ENCODE data around the gene PTGDR2. TPM values are rescaled to one million over a fixed set of nuclear protein-coding genes. Genes with fewer than 3 reads are reported as not detected.

The PTGDR2 gene
- total RNA-seq, 1 donor from 2014 or later: not detected

- DNase-seq (ENCODE audit: low read depth) (no peak), FAIRE-seq (no peak)
- Histone ChIP-seq H3K27ac (ENCODE audit: low read depth, low read length) (no peak overlapping the region), H3K4me2 (ENCODE audit: low read length) (no peak overlapping the region), H3K4me1 (ENCODE audit: insufficient read depth, low read length) (peaks cover 11% of the 10 kb centered on the region), H3K9ac (ENCODE audit: low read length) (no peak overlapping the region), H3K4me3 (ENCODE audit: insufficient read depth, low read depth, low read length) (no peak overlapping the region), H3K9me3 (ENCODE audit: insufficient read depth, low read depth, low read length) (no peaks in the 10 kb centered on the region), H3K27me3 (ENCODE audit: insufficient read depth, low read length) (peaks cover 3% of the 10 kb centered on the region), H2AFZ (ENCODE audit: low read depth, low read length) (no peak overlapping the region), H3K79me2 (ENCODE audit: insufficient read depth, low read length) (no peaks in the 10 kb centered on the region), H3K36me3 (ENCODE audit: insufficient read depth, low read length) (no peaks in the 10 kb centered on the region), H4K20me1 (ENCODE audit: insufficient read depth, low read length) (no peaks in the 10 kb centered on the region)
- H3K36me3 Mint-ChIP-seq (ENCODE audit: low read depth, unreplicated experiment): no peaks in the 10 kb centered on the region
- H3K9me3 Mint-ChIP-seq (ENCODE audit: unreplicated experiment): no peaks in the 10 kb centered on the region
- no peak overlapping the region for H3K27ac Mint-ChIP-seq (ENCODE audit: unreplicated experiment)
- TF ChIP-seq CTCF (IDR thresholded peaks at IDR 0.05; ENCODE audit: insufficient read depth, low read depth, low read length): no peak
- H3K4me1 Mint-ChIP-seq (ENCODE audit: low read depth, unreplicated experiment): peaks cover 6% of the 10 kb centered on the region
- no peak overlapping the region for H3K4me3 Mint-ChIP-seq (ENCODE audit: unreplicated experiment)
- peaks cover 15% of the 10 kb centered on the region for H3K27me3 Mint-ChIP-seq (ENCODE audit: low read depth, unreplicated experiment)
Measured at GRCh38 chr11:60867871-60868681, 12.3 kb upstream of the PTGDR2 start.

- Histone ChIP-seq H3K4me3 (ENCODE audit: insufficient read depth, low read depth, low read length) (no peak within 1 kb of the TSS), H3K27ac (ENCODE audit: low read depth, low read length) (no peak within 1 kb of the TSS), H3K9me3 (ENCODE audit: insufficient read depth, low read depth, low read length) (no peaks in the 10 kb centered on the region), H3K36me3 (ENCODE audit: insufficient read depth, low read length) (no peaks in the 10 kb centered on the region), H3K79me2 (ENCODE audit: insufficient read depth, low read length) (no peaks in the 10 kb centered on the region), H3K4me2 (ENCODE audit: low read length) (no peak within 1 kb of the TSS), H4K20me1 (ENCODE audit: insufficient read depth, low read length) (no peaks in the 10 kb centered on the region), H2AFZ (ENCODE audit: low read depth, low read length) (no peak within 1 kb of the TSS), H3K4me1 (ENCODE audit: insufficient read depth, low read length) (peaks cover 2% of the 10 kb centered on the region), H3K9ac (ENCODE audit: low read length) (no peak within 1 kb of the TSS), H3K27me3 (ENCODE audit: insufficient read depth, low read length) (peaks cover 3% of the 10 kb centered on the region)
- Mint-ChIP-seq H3K9me3 (ENCODE audit: unreplicated experiment) (no peaks in the 10 kb centered on the region), H3K4me1 (ENCODE audit: low read depth, unreplicated experiment) (peaks cover 3% of the 10 kb centered on the region), H3K36me3 (ENCODE audit: low read depth, unreplicated experiment) (no peaks in the 10 kb centered on the region), H3K27ac (ENCODE audit: unreplicated experiment) (no peak within 1 kb of the TSS), H3K27me3 (ENCODE audit: low read depth, unreplicated experiment) (peaks cover 23% of the 10 kb centered on the region), H3K4me3 (ENCODE audit: unreplicated experiment) (no peak within 1 kb of the TSS)
- TF ChIP-seq EZH2 (IDR thresholded peaks at IDR 0.05; ENCODE audit: insufficient read depth, low read length): no peak
- TF ChIP-seq CTCF (IDR thresholded peaks at IDR 0.05; ENCODE audit: insufficient read depth, low read depth, low read length): no peak
- DNase-seq (ENCODE audit: low read depth): no peak
- no peak for FAIRE-seq
Measured at GRCh38 chr11:60866911-60867870, 11.4 kb upstream of the PTGDR2 start, which contains the start of gene ZP1. ZP1 (plus strand) TSS chr11:60867542; CDS start chr11:60867562, 20 bp downstream.
